ENCODE results near the gene ZNF594. TPM values are rescaled to one million over a fixed set of nuclear protein-coding genes. Genes with fewer than 3 reads are reported as not detected.
"Not testable (repeated sequence)": the region's sequence is repeated elsewhere in the genome, so short reads cannot be mapped to it uniquely, and the experiment has no call there.

ZNF594 gene
- total RNA-seq, 1 donor from 2014 or later: 19.5 TPM

- no peaks in the 10 kb centered on the region for H3K4me1 ChIP-seq
- Mint-ChIP-seq H3K36me3 (peaks cover 15% of the 10 kb centered on the region), H3K27ac (no peak overlapping the region), H3K27me3 (ENCODE audit: insufficient read depth, low read depth) (peaks cover 12% of the 10 kb centered on the region), H3K9me3 (no peaks in the 10 kb centered on the region), H3K4me3 (no peak overlapping the region), H3K4me1 (peaks cover 8% of the 10 kb centered on the region)
- no peaks in the 10 kb centered on the region for H4K20me1 ChIP-seq (ENCODE audit: low read depth)
- H3K27me3 ChIP-seq: no peaks in the 10 kb centered on the region
- H3K36me3 ChIP-seq: no peaks in the 10 kb centered on the region
- no peak overlapping the region for H3K9ac ChIP-seq
- H3K4me2 ChIP-seq: no peak overlapping the region
- DNase-seq (ENCODE audit: low spot score): no peak
- no peaks in the 10 kb centered on the region for H3K79me2 ChIP-seq (ENCODE audit: low read depth)
- H3F3A ChIP-seq (ENCODE audit: low read depth): no peaks in the 10 kb centered on the region
- H3K4me3 ChIP-seq: no peak overlapping the region
- H3K9me3 ChIP-seq (ENCODE audit: low read depth): no peaks in the 10 kb centered on the region
- H3K27ac ChIP-seq: no peak overlapping the region
- TF ChIP-seq CTCF (IDR thresholded peaks at IDR 0.05) (no peak), EZH2phosphoT487 (IDR thresholded peaks at IDR 0.05) (no peak), EZH2 (IDR thresholded peaks at IDR 0.05) (no peak)
- no peak overlapping the region for H2AFZ ChIP-seq (replicated peaks)
Observed at GRCh38 chr17:5226940-5227878, 35.5 kb upstream of the ZNF594 start.

GRCh38 chr17:5225668-5226457 lies 34.2 kb upstream of the ZNF594 start:
- peaks cover 12% of the 10 kb centered on the region for H3K36me3 Mint-ChIP-seq
- Histone ChIP-seq H3K4me2 (no peak overlapping the region), H3K27me3 (no peaks in the 10 kb centered on the region), H2AFZ (replicated peaks) (no peak overlapping the region), H4K20me1 (ENCODE audit: low read depth) (no peaks in the 10 kb centered on the region), H3K9me3 (ENCODE audit: low read depth) (no peaks in the 10 kb centered on the region), H3K27ac (no peak overlapping the region), H3K9ac (no peak overlapping the region), H3F3A (ENCODE audit: low read depth) (no peaks in the 10 kb centered on the region), H3K79me2 (ENCODE audit: low read depth) (no peaks in the 10 kb centered on the region), H3K36me3 (no peaks in the 10 kb centered on the region), H3K4me1 (no peaks in the 10 kb centered on the region), H3K4me3 (no peak overlapping the region)
- no peaks in the 10 kb centered on the region for H3K9me3 Mint-ChIP-seq
- peaks cover 8% of the 10 kb centered on the region for H3K27me3 Mint-ChIP-seq (ENCODE audit: insufficient read depth, low read depth)
- DNase-seq (ENCODE audit: low spot score): no peak
- no peak overlapping the region for H3K4me3 Mint-ChIP-seq
- peak overlapping the region; percentile 31 for H3K27ac Mint-ChIP-seq
- no peaks in the 10 kb centered on the region for H3K4me1 Mint-ChIP-seq
- no peak for TF ChIP-seq EZH2 (IDR thresholded peaks at IDR 0.05)
- no peak for TF ChIP-seq CTCF (IDR thresholded peaks at IDR 0.05)
- no peak for TF ChIP-seq EZH2phosphoT487 (IDR thresholded peaks at IDR 0.05)

GRCh38 chr17:5221912-5222311 lies 30.2 kb upstream of the ZNF594 start:
- DNase-seq (ENCODE audit: low spot score); H3K4me1 Mint-ChIP-seq; H3K79me2 ChIP-seq (ENCODE audit: low read depth); H3K27ac Mint-ChIP-seq; H3K4me1 ChIP-seq; H3F3A ChIP-seq (ENCODE audit: low read depth); H3K9ac ChIP-seq; H4K20me1 ChIP-seq (ENCODE audit: low read depth); H2AFZ ChIP-seq (replicated peaks); H3K4me2 ChIP-seq; H3K27ac ChIP-seq; H3K27me3 ChIP-seq; H3K4me3 Mint-ChIP-seq; H3K36me3 ChIP-seq; H3K9me3 ChIP-seq (ENCODE audit: low read depth); H3K9me3 Mint-ChIP-seq; H3K4me3 ChIP-seq; H3K27me3 Mint-ChIP-seq (ENCODE audit: insufficient read depth, low read depth): not testable (repeated sequence)
- H3K36me3 Mint-ChIP-seq: peaks cover 15% of the 10 kb centered on the region
